GM19372 (cell line): ENCODE results near the gene OR52B2.

Source experiments
- ATAC-seq: cut with Tn5 transposase; IDR thresholded peaks from one replicate; pipeline ENCODE4 v1.9.1; 2021; ENCODE audit warnings: mild to moderate bottlenecking, low read depth, moderate library complexity; ENCODE audit not compliant: unreplicated experiment

The OR52B2 gene

DNA sequence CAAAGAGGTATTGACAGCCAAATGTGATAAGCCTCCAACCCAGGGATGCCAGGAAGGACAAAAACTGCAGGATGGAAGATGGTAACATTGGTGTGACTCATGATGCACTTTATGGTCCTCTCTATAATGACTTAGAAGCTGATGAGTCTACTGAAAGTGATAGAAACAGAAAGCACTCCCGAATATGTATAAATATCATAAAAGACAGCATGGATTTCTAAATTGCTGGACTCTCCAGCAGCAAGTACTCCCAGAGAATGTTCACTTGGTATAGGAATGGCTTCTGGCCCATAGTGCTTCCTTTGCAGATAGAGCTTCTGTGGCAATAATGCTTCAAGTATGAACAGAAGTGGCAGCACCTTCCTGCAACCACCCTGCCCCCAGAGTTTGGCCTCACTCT, at the start of gene OR52B2:
Gene OR52B2, minus strand, starts transcription at position 101 of the 400 bp plus-strand sequence. Its CDS starts 0 bp downstream, at position 101.
- no peak for ATAC-seq

DNA sequence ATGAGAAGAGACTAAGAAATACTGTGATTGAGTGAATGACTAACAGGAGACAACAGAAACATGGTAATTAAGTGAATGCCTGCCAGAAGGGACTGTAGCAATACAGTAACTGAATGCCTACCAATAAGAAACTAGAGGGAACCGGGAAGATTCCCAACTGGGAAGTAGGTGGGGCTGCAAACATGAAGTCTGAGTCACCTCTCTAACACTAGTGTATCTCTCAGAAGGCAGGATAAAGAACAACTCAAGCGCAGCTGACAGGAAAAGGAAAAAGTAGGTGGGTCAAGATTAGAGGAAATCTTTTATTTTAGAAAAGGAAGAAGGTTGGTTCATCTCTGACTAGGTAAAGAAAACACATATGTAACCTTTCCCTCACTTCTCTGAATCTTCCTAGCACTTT, 49.2 kb upstream of the OR52B2 start:
- no peak for ATAC-seq

DNA sequence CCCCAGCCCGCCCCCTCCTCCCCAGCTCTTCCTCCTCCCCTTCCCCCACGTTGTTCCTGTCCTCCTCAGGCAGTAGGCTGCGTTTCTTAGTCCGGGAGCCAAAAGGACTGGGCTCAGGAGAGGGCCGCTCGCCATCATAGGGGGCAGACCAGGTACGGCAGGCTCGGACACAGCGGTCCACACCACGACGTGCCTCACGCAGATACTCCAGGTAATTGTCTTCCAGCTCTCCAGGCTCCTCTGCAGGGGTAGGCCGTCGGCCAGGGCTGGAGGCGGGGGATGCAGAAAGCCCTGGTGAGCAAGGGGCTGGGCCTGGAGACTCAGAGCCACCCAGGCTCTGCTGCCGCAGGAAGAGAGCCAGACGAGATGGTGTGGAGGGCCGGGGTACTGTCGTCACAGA, 47.6 kb upstream of the OR52B2 start:
- no peak for ATAC-seq

DNA sequence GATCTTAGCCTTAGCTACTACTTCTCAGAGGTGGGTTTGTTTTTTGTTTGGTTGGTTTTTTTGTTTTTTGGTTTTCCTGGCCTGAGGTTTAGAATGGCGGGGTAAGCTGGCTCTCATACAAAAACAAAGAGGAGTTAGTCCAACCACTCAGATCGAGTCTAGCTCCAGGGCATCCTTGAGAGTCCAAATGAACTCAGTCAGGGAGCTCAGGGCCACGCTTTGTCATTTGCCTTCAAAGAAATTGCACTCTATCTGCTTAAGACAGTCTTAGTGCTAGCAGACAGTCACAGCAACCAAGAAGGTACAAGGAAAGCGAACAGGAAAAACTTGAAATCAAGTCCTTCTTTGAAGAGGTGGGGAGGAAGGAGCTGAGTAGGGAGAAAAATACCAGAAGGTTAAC, 46.4 kb upstream of the OR52B2 start:
- no peak for ATAC-seq

GRCh38 chr11:6214530-6214929, 44.4 kb upstream of the OR52B2 start:
- ATAC-seq = no peak

GRCh38 chr11:6210274-6210955, 40.3 kb upstream of the OR52B2 start:
- no peak for ATAC-seq

- ATAC-seq = no peak
These were observed 39.7 kb upstream of the OR52B2 start for GRCh38 chr11:6209801-6210200.

DNA sequence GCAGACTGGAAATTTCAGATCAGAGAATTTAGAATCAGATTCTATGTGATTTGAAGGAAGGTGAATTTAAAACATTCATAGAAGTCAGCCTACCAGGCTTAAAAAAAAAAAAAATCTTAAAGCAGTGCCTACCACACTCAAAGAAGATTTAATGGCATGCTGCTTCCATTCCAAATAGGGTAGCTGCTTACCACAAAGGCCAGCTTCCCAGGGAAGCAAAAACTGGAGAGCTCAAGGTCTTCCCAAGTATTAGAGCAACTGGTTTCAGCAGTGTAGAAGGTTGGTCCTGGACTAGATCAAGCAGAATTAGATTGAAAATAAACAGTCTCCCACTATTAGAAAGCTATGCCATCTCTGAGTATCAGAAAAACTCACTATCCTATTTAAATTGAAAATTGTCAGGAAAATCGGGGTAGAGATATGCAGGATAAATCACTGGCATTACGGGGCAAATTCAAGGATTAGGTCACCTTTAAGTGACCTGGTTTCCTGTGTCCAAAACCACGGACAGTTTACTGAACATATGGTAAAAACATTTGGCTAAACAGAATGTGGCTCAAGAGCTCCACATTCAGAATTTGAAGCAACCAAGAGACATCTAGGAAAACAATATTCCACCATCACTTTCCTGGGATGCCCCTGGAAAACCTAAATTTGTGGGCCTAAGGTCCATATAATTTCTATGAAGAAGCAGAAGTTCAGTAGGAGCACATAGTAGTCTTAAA, 36.5 kb upstream of the OR52B2 start:
- ATAC-seq = no peak

DNA sequence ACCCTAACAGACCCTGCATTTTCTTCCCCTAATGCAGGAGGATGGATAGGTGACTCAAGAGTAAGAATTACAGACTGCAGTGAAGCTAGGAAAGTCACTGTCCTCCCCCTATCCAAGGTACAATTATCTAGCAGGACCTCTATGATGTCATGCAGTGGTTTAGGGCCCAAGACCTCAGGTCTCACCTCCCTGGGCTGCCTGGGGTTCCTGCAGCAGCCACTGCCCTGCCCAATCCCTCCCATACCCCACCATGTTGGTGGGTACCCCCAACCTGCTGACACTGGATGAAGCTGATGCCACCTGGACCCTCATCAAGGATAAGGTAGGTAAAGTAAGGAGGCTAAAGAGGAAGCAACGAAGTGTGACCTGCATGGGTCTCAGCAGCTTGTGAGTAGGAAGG, 35.2 kb upstream of the OR52B2 start, which contains the start of gene C11orf42:
Gene C11orf42, plus strand, starts transcription at position 192 of the 400 bp plus-strand sequence. Its CDS starts 59 bp downstream, at position 251.
- ATAC-seq = no peak

DNA sequence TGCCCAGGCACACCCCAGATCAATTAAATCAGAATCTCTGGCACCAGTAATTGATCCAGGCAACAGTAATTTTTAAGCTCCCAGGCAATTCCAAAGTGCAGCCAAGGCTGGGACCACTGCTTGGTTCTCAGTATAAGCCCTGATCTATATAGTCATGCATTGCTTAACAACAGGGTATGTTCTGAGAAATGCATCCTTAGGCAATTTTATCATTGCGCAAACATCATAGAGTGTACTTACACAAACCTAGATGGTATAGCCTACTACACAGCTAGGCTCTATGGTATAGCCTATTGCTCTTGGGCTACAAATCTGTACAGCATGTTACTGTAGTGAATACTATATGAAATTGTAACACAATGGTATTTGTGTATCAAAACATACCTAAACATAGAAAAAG, 34.6 kb upstream of the OR52B2 start:
- no peak for ATAC-seq

DNA sequence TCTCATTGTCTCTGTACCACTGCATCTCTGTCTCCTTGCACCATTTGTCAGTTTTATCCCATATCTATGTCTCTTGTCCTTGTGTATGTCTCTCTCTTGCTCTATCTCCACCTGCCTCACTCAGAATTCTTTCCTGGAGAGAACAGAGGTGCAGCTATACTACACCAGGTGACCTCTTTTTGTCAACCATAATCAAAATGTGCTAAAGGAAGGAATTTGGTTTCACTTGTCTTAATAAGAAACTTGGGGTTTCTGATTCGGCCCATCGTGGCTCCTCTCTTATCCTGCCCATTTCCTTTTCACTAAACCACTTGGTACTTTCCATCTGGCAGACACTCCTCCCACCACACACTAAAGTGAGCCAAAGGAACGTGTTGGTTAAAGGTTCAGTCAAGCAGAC, 33.2 kb upstream of the OR52B2 start:
- peak; percentile 67 for ATAC-seq

DNA sequence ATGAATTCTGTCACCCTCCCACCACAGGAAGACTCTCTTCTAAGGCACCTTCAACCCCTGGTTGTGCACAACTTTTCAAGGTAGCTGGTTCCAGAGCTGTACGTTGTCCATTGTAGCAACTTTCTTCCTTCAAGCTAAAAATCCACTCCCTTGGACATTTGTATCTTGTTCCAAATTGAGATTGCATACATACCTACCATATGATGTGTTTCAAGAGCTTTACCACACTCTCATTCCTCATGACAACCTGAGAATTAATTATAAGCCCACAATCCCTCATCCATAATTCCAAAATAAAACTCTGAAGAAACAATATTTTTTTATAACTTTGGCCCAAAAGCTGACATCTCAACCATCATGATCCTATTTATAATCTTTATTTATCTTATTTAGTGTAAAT, 31.9 kb upstream of the OR52B2 start:
- no peak for ATAC-seq

DNA sequence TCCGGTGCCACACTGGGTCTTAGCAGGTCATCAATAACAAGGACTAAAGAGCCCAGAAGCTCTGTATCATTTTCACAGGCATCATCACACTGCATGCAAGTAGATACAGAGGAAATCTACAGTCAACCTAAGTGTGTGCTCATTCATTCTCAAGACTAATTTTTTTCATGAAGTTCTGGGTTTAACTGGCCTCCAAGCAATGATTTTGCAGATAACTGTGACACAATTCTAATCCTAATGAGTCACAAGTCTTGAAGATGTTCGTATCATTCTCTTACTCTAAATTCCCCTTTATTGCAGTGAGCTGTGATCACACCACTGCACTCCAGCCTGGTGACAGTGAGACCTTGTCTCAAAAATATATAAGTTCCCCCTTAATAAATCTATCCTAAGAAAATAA, 31.4 kb upstream of the OR52B2 start:
- no peak for ATAC-seq

- ATAC-seq = no peak
These were observed 30.8 kb upstream of the OR52B2 start for GRCh38 chr11:6200975-6201374.

DNA sequence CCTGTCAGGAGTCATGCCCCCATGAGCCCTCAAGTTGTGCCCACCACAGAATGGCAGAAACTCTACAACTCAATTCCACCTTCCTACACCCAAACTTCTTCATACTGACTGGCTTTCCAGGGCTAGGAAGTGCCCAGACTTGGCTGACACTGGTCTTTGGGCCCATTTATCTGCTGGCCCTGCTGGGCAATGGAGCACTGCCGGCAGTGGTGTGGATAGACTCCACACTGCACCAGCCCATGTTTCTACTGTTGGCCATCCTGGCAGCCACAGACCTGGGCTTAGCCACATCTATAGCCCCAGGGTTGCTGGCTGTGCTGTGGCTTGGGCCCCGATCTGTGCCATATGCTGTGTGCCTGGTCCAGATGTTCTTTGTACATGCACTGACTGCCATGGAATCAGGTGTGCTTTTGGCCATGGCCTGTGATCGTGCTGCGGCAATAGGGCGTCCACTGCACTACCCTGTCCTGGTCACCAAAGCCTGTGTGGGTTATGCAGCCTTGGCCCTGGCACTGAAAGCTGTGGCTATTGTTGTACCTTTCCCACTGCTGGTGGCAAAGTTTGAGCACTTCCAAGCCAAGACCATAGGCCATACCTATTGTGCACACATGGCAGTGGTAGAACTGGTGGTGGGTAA, 29.2 kb upstream of the OR52B2 start, which contains the start of gene OR52W1:
Gene OR52W1, plus strand, starts transcription at position 51 of the 637 bp plus-strand sequence. Its CDS starts 0 bp downstream, at position 51.
- no peak for ATAC-seq

DNA sequence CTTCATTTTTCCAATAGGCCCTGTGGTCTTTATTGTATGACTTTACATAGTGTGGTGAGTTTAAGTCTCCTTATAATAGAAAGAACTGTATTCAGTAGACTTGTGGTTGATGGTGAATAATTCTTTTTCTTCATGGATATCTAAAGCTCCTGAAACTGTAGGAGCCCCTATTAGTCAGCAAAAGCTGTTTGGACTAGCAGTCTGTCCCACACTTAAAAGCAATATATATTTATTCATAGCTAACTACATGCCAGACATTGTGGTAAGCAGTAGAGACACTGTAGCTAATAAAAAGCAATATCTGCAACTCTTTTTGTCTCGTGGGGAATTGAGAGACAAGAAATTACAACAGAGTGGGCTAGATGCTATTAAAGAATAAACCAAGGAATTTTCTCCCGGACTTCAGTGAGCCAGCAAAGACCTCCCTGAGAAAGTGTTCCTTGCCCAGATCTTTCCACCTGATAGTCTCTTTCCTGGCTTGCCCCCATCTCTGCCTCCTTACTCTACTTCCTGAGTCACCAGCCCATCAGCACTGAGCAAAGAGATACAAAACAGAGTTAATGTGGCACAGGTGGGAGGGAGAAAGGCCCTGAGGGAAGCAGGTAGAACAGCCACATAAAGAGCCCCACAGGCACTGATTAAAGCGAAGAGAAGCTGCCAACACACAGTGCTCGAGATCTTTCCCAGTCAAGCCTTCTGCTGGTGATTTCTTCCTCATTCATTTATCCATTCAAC, 27.5 kb upstream of the OR52B2 start:
- no peak for ATAC-seq

- ATAC-seq = no peak
These were observed 26.3 kb upstream of the OR52B2 start for GRCh38 chr11:6196396-6196795.

DNA sequence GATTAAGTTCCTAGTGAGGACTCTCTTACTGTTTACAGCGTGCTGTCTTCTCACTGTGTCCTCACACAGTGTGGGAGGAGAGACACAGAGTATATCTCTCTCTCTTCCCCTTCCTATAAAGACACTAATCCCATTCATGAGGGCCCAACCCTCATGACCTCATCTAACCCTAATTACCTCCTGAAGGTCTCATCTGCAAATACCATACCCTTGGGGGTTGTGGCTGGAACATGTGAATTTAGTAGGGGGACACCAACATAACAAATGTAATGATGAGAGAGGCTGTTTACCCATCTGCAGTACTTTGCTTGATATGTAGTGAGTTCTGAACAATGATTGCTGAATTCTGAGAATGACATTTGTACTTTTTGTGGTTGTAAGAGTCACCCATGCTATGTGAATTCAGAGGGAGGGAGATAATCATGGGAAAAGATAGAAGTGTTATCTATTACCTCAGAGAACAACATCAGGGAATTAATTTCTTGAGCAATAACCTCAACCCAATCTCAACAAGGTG, 24.0 kb upstream of the OR52B2 start:
- ATAC-seq = no peak

GRCh38 chr11:6191742-6192141, 21.6 kb upstream of the OR52B2 start:
- no peak for ATAC-seq

GRCh38 chr11:6175440-6175839, 5.3 kb upstream of the OR52B2 start:
- no peak for ATAC-seq
